Omental fat pad (tissue), 4 donors: ENCODE results near the gene CATSPERB. TPM values are rescaled to one million over a fixed set of nuclear protein-coding genes. Genes with fewer than 3 reads are reported as not detected.
A peak's percentile ranks its signal among the peaks of the same experiment; 100 is the strongest.

ENCODE experiments used
- ATAC-seq: fragments of 150-250 bp; one replicate; pipeline ENCODE4 v1.9.1; 2016; ENCODE audit warnings: mild to moderate bottlenecking, moderate library complexity; ENCODE audit not compliant: low FRiP score
- DNase-seq: peaks from one replicate; pipeline ENCODE4 v3.0.0-alpha.2; 2019; ENCODE audit warnings: low spot score
- total RNA-seq, 4 donors: library from RNA; depleted of rRNA; stranded (reverse); fragments of >200 nt; gene quantifications; one replicate each; pipeline ENCODE4 v1.1.0, GENCODE V29; 2016
- TF ChIP-seq, protein P1 (sequence below), 3 donors: fragments of 450-650 bp; IDR thresholded peaks; one replicate each; pipeline ENCODE4 v1.5.1; 2016 to 2017; ENCODE audit warnings: antibody characterized with exemption in 3 of 3, mild to moderate bottlenecking in 3 of 3, moderate library complexity in 2 of 3

CATSPERB gene
- total RNA-seq, 4 donors from 2014 or later, result 4.5 to 11.5 (median 4.8) TPM

DNA sequence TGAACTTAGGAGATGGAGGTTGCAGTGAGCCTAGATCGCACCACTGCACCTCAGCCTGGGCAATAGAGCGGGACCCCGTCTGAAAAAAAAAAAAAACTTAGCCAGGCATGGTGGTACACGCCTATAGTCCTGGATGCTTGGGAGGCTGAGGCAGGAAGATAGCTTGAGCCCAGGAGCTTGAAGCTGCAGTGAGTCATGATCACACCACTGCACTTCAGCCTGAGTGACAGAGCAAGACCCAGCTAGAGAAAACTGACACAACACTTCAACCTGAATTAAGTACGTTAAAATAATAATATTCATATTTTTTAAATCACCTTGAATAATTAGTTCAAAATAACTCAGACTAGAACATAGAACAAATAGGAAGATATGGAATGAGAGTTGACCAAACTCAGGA, 5.7 kb upstream of the CATSPERB start:
- ATAC-seq, result no peak
- no peak for DNase-seq
- TF ChIP-seq, protein P1, sequence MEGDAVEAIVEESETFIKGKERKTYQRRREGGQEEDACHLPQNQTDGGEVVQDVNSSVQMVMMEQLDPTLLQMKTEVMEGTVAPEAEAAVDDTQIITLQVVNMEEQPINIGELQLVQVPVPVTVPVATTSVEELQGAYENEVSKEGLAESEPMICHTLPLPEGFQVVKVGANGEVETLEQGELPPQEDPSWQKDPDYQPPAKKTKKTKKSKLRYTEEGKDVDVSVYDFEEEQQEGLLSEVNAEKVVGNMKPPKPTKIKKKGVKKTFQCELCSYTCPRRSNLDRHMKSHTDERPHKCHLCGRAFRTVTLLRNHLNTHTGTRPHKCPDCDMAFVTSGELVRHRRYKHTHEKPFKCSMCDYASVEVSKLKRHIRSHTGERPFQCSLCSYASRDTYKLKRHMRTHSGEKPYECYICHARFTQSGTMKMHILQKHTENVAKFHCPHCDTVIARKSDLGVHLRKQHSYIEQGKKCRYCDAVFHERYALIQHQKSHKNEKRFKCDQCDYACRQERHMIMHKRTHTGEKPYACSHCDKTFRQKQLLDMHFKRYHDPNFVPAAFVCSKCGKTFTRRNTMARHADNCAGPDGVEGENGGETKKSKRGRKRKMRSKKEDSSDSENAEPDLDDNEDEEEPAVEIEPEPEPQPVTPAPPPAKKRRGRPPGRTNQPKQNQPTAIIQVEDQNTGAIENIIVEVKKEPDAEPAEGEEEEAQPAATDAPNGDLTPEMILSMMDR (IDR thresholded peaks at IDR 0.05), result no peak

GRCh38 chr14:91732859-91733477, 1.1 kb upstream of the CATSPERB start:
- no peak for DNase-seq
- TF ChIP-seq, protein P1 (IDR thresholded peaks at IDR 0.05), result no peak
- ATAC-seq, result peak; percentile 92

DNA sequence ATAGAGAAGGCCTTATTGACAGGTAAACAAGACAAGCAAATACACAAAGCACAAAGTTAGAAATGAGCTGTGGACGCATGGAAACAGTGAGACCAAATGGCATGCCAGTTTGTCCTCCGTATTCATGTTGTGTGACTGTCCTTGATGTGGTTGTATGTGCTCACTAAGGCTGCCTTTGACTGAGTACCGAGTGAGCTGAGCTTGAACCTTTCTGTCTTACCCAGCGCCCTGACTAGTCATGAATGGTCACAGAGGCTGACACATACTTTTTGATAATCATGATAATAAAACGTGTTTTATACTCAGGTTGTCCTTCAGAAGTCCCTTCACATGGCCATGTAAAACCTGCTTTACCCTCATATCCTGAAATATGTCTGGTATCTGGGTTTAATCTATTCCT, 553 bp upstream of the CATSPERB start:
- DNase-seq (no peak), ATAC-seq (no peak)
- TF ChIP-seq, protein P1 (IDR thresholded peaks at IDR 0.05), result no peak

DNA sequence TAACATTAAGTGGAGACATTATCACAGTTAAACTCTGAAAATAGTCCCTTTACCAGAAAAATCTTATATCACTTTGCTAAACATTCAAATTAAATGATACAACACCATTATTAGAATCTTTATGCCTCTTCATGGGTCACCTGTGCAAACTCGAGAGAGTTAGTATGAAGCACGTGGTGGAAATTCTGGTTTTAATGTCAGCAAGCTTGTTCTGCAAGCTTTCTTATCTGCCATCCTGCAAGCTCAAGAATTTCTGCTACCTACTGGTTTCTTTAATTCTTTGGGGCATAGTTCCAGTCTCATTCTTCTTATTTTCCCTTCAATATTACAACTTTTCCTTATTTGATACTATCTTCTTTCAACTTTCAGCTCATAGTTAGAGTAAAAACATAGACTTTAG, 868 bp downstream of the CATSPERB start:
- no peak for DNase-seq
- TF ChIP-seq, protein P1 (IDR thresholded peaks at IDR 0.05), result no peak
- no peak for ATAC-seq

- ATAC-seq (peak; percentile 11), DNase-seq (no peak)
Measured at GRCh38 chr14:91729756-91730155, 2.1 kb downstream of the CATSPERB start.

GRCh38 chr14:91728616-91729183, 3.2 kb downstream of the CATSPERB start:
- DNase-seq (no peak), ATAC-seq (no peak)
- TF ChIP-seq, protein P1 (IDR thresholded peaks at IDR 0.05), result no peak

More at GRCh38 chr14:91729756-91730155, 2.1 kb downstream of the CATSPERB start:
- TF ChIP-seq, protein P1 (IDR thresholded peaks at IDR 0.05), result no peak

GRCh38 chr14:91727121-91727520, 4.8 kb downstream of the CATSPERB start:
- DNase-seq (no peak), ATAC-seq (no peak)
- TF ChIP-seq, protein P1 (IDR thresholded peaks at IDR 0.05), result no peak
